ENCODE measurements around the gene FATE1. TPM values are rescaled to one million over a fixed set of nuclear protein-coding genes. Genes with fewer than 3 reads are reported as not detected.

The FATE1 gene
- total and polyA plus RNA-seq, 2 of the 8 experiments (the other 6 are each of a cell fraction or from before 2014, with no cell fraction given), result 0.12 TPM; not detected in 1

DNA sequence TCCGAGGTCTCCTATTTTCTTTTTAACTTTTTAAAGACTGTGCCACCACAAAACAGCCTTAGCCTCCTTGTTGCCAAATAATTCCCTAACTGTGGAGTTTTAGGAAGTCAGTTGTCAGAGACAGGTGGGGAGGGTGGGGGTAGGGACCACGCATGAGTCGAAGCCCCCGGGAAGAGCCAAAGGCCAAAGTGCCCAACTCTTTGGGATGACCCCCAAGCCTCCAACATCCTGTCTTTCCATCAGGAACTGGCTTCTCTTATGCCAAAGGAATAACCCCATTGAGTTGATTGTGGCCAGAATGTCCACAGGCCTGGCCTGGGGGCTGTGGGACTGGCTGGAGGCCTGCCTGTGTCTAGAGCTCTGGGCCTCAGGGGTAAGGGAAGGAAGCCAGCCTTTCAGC, 14.8 kb upstream of the FATE1 start:
- Histone ChIP-seq H3K23me2 (ENCODE audit: low read depth, low read length) (no peaks in the 10 kb centered on the region), H2BK5ac (ENCODE audit: low read depth, low read length) (no peak overlapping the region), H3K4me3 (ENCODE audit: extremely low read depth in 1 of 4, insufficient read depth in 2 of 4, low read depth in 3 of 4, low read length in 4 of 4) (no peak overlapping the region), H4K5ac (ENCODE audit: insufficient read length, low read depth, low read length) (no peak overlapping the region), H3K4ac (replicated peaks; ENCODE audit: insufficient read length, low read depth, low read length) (no peak overlapping the region), H3K79me1 (ENCODE audit: low read depth, low read length) (no peaks in the 10 kb centered on the region), H2AK5ac (ENCODE audit: low read depth, low read length) (no peak overlapping the region), H3K18ac (ENCODE audit: extremely low read depth, low read length) (no peak overlapping the region), H3K14ac (ENCODE audit: insufficient read length) (no peak overlapping the region), H2AFZ (ENCODE audit: low read length) (no peak overlapping the region), H3K9ac (replicated peaks in 1 of 4; ENCODE audit: extremely low read depth in 1 of 4, low read depth in 3 of 4, low read length in 3 of 4) (no peak overlapping the region), H4K91ac (replicated peaks; ENCODE audit: insufficient read length, low read length) (no peak overlapping the region), H3K27ac (ENCODE audit: low read depth, low read length) (no peak overlapping the region), H4K20me1 (replicated peaks in 1 of 2; ENCODE audit: control insufficient read depth in 1 of 2, insufficient read depth in 2 of 2, low read length in 2 of 2) (no peaks in the 10 kb centered on the region), H3K4me1 (replicated peaks in 1 of 4; ENCODE audit: control insufficient read depth in 3 of 4, insufficient read depth in 4 of 4, low read length in 3 of 4) (peaks cover 0 to 2% (median 0%) of the 10 kb centered on the region in 4 experiments; a peak in 1 of 7 replicates), H2BK15ac (ENCODE audit: low read length) (no peak overlapping the region), H4K8ac (ENCODE audit: extremely low read depth, insufficient read depth, low read length) (no peak overlapping the region), H3K56ac (replicated peaks; ENCODE audit: insufficient read length, low read depth, low read length) (no peak overlapping the region), H3K4me2 (ENCODE audit: insufficient read depth in 1 of 2, low read depth in 2 of 2, low read length in 2 of 2) (no peak overlapping the region), H3K27me3 (replicated peaks in 1 of 4; ENCODE audit: control insufficient read depth in 3 of 4, extremely low read depth in 1 of 4, insufficient read depth in 3 of 4, low read length in 3 of 4) (peaks cover 0 to 2% (median under 1%) of the 10 kb centered on the region in 4 experiments; a peak in 2 of 7 replicates), H3K9me3 (ENCODE audit: insufficient read depth in 2 of 2, low read depth in 1 of 2, low read length in 1 of 2) (no peaks in the 10 kb centered on the region), H2BK20ac (ENCODE audit: low read length) (no peak overlapping the region), H2BK120ac (replicated peaks; ENCODE audit: low read depth, low read length) (no peak overlapping the region), H3K23ac (ENCODE audit: insufficient read length) (no peak overlapping the region), H2BK12ac (ENCODE audit: low read depth, low read length) (no peak overlapping the region), H3K79me2 (ENCODE audit: control insufficient read depth in 1 of 2, insufficient read depth in 2 of 2, low read length in 2 of 2) (no peaks in the 10 kb centered on the region), H3K36me3 (ENCODE audit: control insufficient read depth in 2 of 4, insufficient read depth in 4 of 4, low read length in 3 of 4) (no peaks in the 10 kb centered on the region)
- TF ChIP-seq BCL11A (IDR thresholded peaks at IDR 0.05; ENCODE audit: low read depth in 2 of 2, low read length in 2 of 2) (no peak), NRF1 (IDR thresholded peaks at IDR 0.05; ENCODE audit: low read depth, low read length) (no peak), SP2 (IDR thresholded peaks at IDR 0.05; ENCODE audit: low read length) (no peak), SIN3A (conservative IDR thresholded peaks at IDR 0.05 in 1 of 2, IDR thresholded peaks at IDR 0.05 in 1 of 2; ENCODE audit: low read depth in 1 of 2, low read length in 2 of 2) (no peak), NANOG (IDR thresholded peaks at IDR 0.05; ENCODE audit: insufficient read depth, low read depth, low read length, poor library complexity, severe bottlenecking) (no peak), KDM4A (IDR thresholded peaks at IDR 0.05; ENCODE audit: low read depth, low read length, severe bottlenecking) (no peak), TEAD4 (IDR thresholded peaks at IDR 0.05; ENCODE audit: low read depth, low read length) (no peak), HDAC2 (IDR thresholded peaks at IDR 0.05; ENCODE audit: borderline replicate concordance in 1 of 2, low read depth in 2 of 2, low read length in 2 of 2) (no peak), HDAC6 (IDR thresholded peaks at IDR 0.05; ENCODE audit: low read depth, low read length) (no peak), ASH2L (IDR thresholded peaks at IDR 0.05; ENCODE audit: low read length) (no peak), EP300 (IDR thresholded peaks at IDR 0.05; ENCODE audit: borderline replicate concordance in 1 of 2, low read depth in 2 of 2, low read length in 2 of 2) (no peak), POU5F1 (IDR thresholded peaks at IDR 0.05; ENCODE audit: low read depth, low read length) (no peak), SAP30 (IDR thresholded peaks at IDR 0.05; ENCODE audit: insufficient read depth, insufficient replicate concordance, low read length) (no peak), JUND (IDR thresholded peaks at IDR 0.05; ENCODE audit: low read length) (no peak)
- CTCF ChIA-PET (ENCODE audit: partially characterized antibody), result no interaction called here
- POLR2A ChIA-PET (ENCODE audit: partially characterized antibody), result no interaction called here
- whole genome bisulfite sequencing, 2 experiments (ENCODE audit: extremely low coverage in 1 of 2, insufficient coverage in 1 of 2, insufficient read length in 1 of 2, insufficient replicate concordance in 2 of 2, low coverage in 1 of 2, low lambda C conversion rate in 2 of 2, missing lambda C conversion rate in 1 of 2), result no CpG with 5 or more reads among the region's 4 CpGs
- DNase-seq (ENCODE audit: low read depth in 1 of 2, low spot score in 2 of 2) (no peak), FAIRE-seq (no peak)

All from H1 (cell line).